GM19372 (cell line): ENCODE measurements around the gene ADARB2.
"Not testable (repeated sequence)": the region's sequence is repeated elsewhere in the genome, so short reads cannot be mapped to it uniquely, and the experiment has no call there.

Source experiments
- ATAC-seq: cut with Tn5 transposase; IDR thresholded peaks from one replicate; pipeline ENCODE4 v1.9.1; 2021; ENCODE audit warnings: mild to moderate bottlenecking, low read depth, moderate library complexity; ENCODE audit not compliant: unreplicated experiment

Gene ADARB2

GRCh38 chr10:1404323-1405260 is 332.7 kb downstream of the ADARB2 start:
- ATAC-seq = no peak

GRCh38 chr10:1403508-1404322 is 333.6 kb downstream of the ADARB2 start:
- ATAC-seq = no peak

- no peak for ATAC-seq
Measured at GRCh38 chr10:1402816-1403507, 334.4 kb downstream of the ADARB2 start.

GRCh38 chr10:1402016-1402770 is 335.1 kb downstream of the ADARB2 start:
- no peak for ATAC-seq

GRCh38 chr10:1401071-1401965 is 336.0 kb downstream of the ADARB2 start:
- ATAC-seq = no peak

- ATAC-seq = no peak
Measured at GRCh38 chr10:1400101-1401070, 336.9 kb downstream of the ADARB2 start.

- ATAC-seq = no peak
Measured at GRCh38 chr10:1399431-1400100, 337.8 kb downstream of the ADARB2 start.

GRCh38 chr10:1398626-1399410 is 338.5 kb downstream of the ADARB2 start:
- no peak for ATAC-seq

GRCh38 chr10:1398116-1398515 is 339.2 kb downstream of the ADARB2 start:
- ATAC-seq = not testable (repeated sequence)

GRCh38 chr10:1396297-1396635 is 341.1 kb downstream of the ADARB2 start:
- no peak for ATAC-seq

GRCh38 chr10:1395481-1396296 is 341.6 kb downstream of the ADARB2 start:
- no peak for ATAC-seq

GRCh38 chr10:1395025-1395480 is 342.3 kb downstream of the ADARB2 start:
- no peak for ATAC-seq

- ATAC-seq = no peak
Measured at GRCh38 chr10:1394155-1394912, 343.0 kb downstream of the ADARB2 start.

- no peak for ATAC-seq
Measured at GRCh38 chr10:1393481-1393880, 343.8 kb downstream of the ADARB2 start.

- ATAC-seq = no peak
Measured at GRCh38 chr10:1392127-1392526, 345.2 kb downstream of the ADARB2 start.
